HG03469 (cell line): ENCODE data around the gene GRB2.
A peak's percentile ranks its signal among the peaks of the same experiment; 100 is the strongest.
"Not testable (repeated sequence)": the region's sequence is repeated elsewhere in the genome, so short reads cannot be mapped to it uniquely, and the experiment has no call there.

ENCODE experiments used
- ATAC-seq: cut with Tn5 transposase; IDR thresholded peaks from one replicate; pipeline ENCODE4 v1.9.1; 2021; ENCODE audit warnings: mild to moderate bottlenecking, moderate library complexity, moderate number of reproducible peaks; ENCODE audit not compliant: unreplicated experiment

GRB2 gene

GRCh38 chr17:75405365-75406221 is at the start of gene GRB2:
Gene GRB2, minus strand, starts transcription at chr17:75405678. Its CDS starts 12,050 bp downstream, at chr17:75393628.
- ATAC-seq = peak; percentile 65

GRCh38 chr17:75454672-75455071 is 49.2 kb upstream of the GRB2 start:
- ATAC-seq = not testable (repeated sequence)

GRCh38 chr17:75454193-75454592 is 48.7 kb upstream of the GRB2 start:
- no peak for ATAC-seq

- ATAC-seq = no peak
Measured at GRCh38 chr17:75450270-75450669, 44.8 kb upstream of the GRB2 start.

GRCh38 chr17:75447951-75448856 is 42.7 kb upstream of the GRB2 start:
- ATAC-seq = no peak

GRCh38 chr17:75445896-75446295 is 40.4 kb upstream of the GRB2 start:
- ATAC-seq = not testable (repeated sequence)

GRCh38 chr17:75445296-75445695 is 39.8 kb upstream of the GRB2 start:
- ATAC-seq = no peak

GRCh38 chr17:75442168-75443103 is 37.0 kb upstream of the GRB2 start:
- ATAC-seq = no peak

GRCh38 chr17:75440738-75441448 is 35.4 kb upstream of the GRB2 start:
- ATAC-seq = no peak

GRCh38 chr17:75439287-75439686 is 33.8 kb upstream of the GRB2 start:
- ATAC-seq = no peak

GRCh38 chr17:75437404-75437803 is 31.9 kb upstream of the GRB2 start:
- not testable (repeated sequence) for ATAC-seq

GRCh38 chr17:75434433-75434832 is 29.0 kb upstream of the GRB2 start:
- ATAC-seq = not testable (repeated sequence)

GRCh38 chr17:75433218-75433783 is 27.8 kb upstream of the GRB2 start:
- no peak for ATAC-seq

- no peak for ATAC-seq
Measured at GRCh38 chr17:75430159-75430974, 24.9 kb upstream of the GRB2 start.

- ATAC-seq = no peak
Measured at GRCh38 chr17:75428543-75429469, 23.3 kb upstream of the GRB2 start.

GRCh38 chr17:75418531-75418930 is 13.1 kb upstream of the GRB2 start:
- no peak for ATAC-seq

- no peak for ATAC-seq
Measured at GRCh38 chr17:75417054-75417580, 11.6 kb upstream of the GRB2 start.
